SIG-M5 treated with dmso at 0.1 percent for 504 hours (cell line): ENCODE data around the gene PPP2R5A.
"Not testable (repeated sequence)": the region's sequence is repeated elsewhere in the genome, so short reads cannot be mapped to it uniquely, and the experiment has no call there.

ENCODE experiments used
- DNase-seq: peaks from one replicate; lab custom pipeline; 2025; ENCODE audit not compliant: unreplicated experiment; lab: John Stamatoyannopoulos, UW

The PPP2R5A gene

GRCh38 chr1:212294983-212295382, 9.8 kb downstream of the PPP2R5A start:
- no peak for DNase-seq

DNA sequence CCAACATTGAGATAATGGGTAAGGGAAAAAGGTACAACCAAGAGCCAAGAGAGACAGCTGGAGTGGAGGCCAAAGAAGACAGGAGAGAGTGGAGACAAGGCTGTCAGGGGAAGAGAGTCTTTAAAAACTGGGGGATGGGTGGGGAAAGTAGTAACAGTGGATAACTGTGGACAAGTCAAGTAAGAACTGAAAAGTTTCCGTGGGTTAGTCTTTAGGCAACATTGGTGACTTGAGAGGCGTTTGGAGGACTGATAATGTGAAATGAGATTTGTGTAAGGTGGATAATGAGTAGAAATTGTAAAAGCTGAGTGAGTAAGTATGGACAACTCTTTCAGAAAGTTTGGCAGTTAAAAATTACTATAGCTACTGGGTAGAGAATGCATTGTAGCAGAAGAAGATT, 10.4 kb downstream of the PPP2R5A start:
- DNase-seq = no peak

- no peak for DNase-seq
These were observed 12.1 kb downstream of the PPP2R5A start for GRCh38 chr1:212297338-212297737.

DNA sequence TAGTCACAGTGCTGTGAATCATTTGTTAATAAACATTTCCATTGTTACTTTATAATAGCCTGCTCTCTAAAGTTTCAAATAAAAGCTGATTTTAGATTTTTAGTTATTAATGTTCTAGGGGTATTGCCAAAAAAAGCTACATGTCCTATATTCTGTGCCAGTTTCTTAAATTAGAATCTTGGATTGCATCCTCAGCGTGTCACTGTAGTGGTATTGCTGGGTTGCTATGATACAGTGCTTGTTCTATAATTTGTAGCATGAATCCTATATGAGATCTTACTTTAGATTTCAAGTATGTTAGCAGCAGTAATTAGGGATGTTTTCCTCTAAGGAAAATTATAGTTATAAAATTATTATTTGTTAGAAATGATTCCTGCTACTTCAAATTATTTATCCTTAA, 16.4 kb downstream of the PPP2R5A start:
- DNase-seq = no peak

DNA sequence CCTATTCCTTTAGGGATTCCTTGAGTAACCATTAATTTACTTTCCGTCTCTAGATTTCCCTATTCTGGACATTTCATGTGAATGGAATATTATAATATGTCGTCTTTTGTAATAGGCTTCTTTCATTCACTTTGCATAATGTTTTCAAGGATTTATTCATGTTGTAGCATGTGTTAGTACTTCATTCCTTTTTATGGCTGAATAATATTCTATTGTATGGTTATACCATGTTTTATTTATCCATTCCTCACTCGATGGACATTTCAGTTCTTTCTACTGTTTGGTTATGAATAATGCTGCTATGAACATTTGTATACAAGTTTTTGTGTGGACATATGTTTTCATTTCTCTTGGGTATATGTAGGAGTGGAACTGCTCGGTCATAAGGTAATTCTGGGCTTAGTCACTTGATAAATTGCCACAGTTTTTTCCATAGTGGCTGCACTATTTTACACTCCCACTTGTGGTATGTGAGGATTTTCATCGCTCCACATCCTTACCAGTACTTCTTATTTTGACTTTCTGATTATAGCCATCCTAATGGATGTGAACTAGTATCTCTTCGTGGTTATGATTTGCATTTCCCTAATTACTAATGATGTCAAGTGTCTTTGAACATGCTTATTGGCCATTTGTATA, 17.7 kb downstream of the PPP2R5A start:
- DNase-seq = no peak

DNA sequence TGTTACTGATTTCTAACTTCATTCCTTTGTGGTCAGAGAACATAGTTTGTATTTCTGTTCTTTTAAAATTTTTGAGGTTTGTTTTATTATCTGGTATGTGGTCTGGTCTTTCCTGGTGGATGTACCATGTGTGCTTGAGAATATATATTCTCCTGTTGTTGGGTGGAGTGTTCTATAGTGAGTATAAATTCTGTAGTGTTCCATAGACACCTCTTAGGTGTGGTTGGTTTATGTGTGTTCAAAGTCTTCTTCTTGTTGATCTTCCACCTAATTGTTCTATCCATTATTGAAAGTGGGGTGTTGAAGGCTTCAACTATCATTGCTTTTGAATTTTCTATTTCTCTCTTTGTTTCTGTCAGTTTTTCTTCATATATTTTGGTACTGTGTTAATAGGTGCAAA, 20.1 kb downstream of the PPP2R5A start:
- DNase-seq = no peak

DNA sequence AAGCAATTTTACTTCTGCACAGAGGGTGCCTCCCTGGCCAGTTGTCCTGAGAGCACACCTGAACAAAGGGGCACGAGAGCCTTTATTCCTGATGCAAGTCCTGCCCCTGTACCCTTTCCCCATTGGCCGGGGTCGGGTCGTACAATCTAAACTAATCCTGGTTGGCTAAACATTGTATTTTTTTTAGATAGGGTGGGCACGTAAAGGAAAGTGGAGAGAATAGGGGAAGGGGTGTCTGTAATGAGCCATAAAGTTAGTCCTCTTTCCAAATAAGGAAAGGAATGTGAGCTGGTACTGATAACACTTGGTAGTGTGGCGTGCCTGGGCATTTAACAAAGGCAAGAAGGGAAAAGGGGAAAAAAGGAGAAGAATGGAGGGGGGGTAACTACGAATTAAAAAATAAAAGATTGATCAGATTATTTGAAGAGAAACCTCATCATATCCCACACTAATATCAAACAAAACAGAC, 20.8 kb downstream of the PPP2R5A start:
- not testable (repeated sequence) for DNase-seq

- no peak for DNase-seq
These were observed 24.8 kb downstream of the PPP2R5A start for GRCh38 chr1:212309967-212310366.

DNA sequence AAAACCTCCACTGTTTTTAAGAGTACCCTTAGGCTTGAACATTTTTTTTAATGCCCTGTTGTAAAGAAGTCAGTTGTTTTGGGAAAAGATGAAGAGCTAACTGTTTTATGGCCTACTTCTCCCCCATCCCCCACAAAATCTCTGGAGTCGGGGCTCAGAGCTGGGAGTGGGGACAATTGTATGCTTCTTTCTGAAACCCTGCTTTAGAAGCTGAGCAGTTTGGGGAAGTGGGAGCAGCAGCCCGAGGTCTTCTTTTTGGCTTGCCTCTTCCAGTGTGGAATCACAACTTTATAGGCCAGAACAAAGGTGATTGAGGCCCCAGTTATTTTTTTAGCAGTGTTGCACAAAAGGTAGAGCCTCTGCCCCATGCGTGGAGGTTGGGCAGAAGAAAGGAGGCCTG, 25.2 kb downstream of the PPP2R5A start:
- DNase-seq = no peak

- no peak for DNase-seq
These were observed 26.8 kb downstream of the PPP2R5A start for GRCh38 chr1:212311836-212312497.

- DNase-seq = no peak
These were observed 28.4 kb downstream of the PPP2R5A start for GRCh38 chr1:212313616-212314015.

DNA sequence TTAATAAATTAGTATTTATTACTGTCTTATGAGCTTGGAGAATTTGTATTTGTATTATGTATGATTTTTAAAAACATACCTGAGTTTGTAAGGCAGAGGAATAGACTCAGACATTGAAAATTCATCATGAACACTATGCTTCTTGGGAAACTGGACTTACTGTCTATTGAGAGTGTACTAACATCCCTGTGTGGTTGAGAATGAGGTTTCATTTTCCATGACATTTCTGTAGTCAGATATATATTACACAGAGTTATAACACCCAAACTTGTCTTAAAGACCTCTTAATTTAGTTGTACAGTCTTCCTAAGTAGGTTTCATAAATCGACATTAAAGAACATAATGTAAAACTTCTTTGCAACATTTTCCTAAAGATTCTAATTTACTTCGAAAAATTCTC, 30.0 kb downstream of the PPP2R5A start:
- DNase-seq = no peak

DNA sequence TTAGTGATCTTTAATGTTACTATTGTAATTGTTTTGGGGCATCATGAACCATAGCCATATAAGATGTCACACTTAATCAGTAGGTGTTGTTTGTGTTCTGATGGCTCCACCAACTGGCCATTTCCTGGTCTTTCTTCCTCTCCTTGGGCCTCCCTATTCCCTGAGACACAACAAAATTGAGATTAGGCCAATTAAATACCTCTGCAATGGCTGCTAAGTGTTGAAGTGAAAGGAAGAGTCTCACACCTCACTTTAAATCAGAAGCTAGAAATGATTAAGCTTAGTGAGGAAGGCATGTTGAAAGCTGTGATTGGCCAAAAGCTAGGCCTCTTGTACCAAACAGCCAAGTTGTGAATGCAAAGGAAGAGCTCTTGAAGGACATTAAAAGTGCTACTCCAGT, 30.7 kb downstream of the PPP2R5A start:
- no peak for DNase-seq

GRCh38 chr1:212317916-212318315, 32.7 kb downstream of the PPP2R5A start:
- DNase-seq = no peak

GRCh38 chr1:212321031-212321430, 35.8 kb downstream of the PPP2R5A start:
- DNase-seq = not testable (repeated sequence)

DNA sequence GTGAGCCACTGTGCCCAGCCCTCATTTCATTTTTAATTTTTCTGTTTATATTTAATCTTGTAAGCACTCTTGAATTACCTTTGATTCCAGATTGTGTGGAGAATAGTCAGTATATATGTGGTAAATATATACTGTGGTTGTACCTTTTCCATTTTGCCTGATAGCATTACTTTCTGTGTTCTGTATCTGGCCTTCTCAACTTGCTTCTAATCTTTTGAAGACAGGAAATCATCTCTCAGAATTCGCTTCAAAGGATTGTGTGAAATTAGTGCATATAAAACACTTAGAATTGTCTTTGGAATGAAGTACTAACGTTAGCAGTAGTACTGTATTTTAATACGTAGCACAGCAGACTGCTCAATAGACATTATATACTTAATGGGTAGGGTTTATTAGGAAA, 37.9 kb downstream of the PPP2R5A start:
- DNase-seq = no peak

DNA sequence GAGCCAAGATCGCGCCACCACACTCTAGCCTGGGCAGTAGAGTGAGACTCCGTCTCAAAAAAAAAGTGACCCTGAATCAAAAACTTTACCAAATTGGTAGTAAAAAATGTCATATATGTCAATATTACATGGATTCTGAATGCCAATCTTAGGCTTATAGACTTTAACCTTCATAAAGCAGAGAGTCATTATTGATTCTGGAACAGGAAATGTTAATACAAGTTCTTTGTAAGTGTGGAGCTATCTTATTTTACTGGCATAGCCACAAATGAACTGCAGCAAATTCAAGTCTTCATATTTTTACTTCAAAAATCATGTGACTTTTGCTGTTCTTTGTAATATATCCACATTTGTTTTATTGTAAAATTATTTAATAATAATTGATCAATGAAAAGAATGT, 41.3 kb downstream of the PPP2R5A start:
- DNase-seq = no peak

GRCh38 chr1:212328248-212328647, 43.0 kb downstream of the PPP2R5A start:
- DNase-seq = no peak

- DNase-seq = no peak
These were observed 43.9 kb downstream of the PPP2R5A start for GRCh38 chr1:212329105-212329504.

DNA sequence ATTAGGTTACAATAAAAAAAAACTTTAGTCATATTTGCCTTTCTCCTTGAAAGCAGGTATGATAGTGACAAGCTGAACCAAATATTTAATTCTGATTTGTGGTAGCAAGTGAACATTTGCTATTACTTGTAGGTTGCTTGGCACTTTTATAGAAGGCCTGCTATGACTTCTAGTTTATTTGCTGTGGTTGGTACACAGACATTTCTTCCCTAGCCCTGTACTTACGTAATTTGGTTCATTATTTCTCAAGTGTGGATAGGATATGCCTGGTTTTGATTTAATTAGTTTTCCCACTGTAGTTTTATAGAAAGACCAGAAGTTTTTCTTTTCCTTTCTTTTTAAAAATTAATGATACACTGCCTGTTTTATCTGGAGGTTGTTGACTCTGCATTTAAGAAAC, 55.9 kb downstream of the PPP2R5A start:
- no peak for DNase-seq

GRCh38 chr1:212344905-212345304, 59.7 kb downstream of the PPP2R5A start:
- no peak for DNase-seq

- DNase-seq = no peak
These were observed 61.4 kb downstream of the PPP2R5A start for GRCh38 chr1:212346601-212347000.
